Activated CD4-positive, alpha-beta T cell treated with anti-CD3 and anti-CD28 coated beads, Interleukin-2, amount 50 U/mL, for 16 hours (primary cell): ENCODE results near the gene CCDC172.
"Not testable (repeated sequence)": the region's sequence is repeated elsewhere in the genome, so short reads cannot be mapped to it uniquely, and the experiment has no call there.

Experiments
- DNase-seq: peaks from one replicate; pipeline ENCODE4 v3.0.0-alpha.2; 2020

CCDC172 gene

GRCh38 chr10:116352125-116352524 is 27.9 kb downstream of the CCDC172 start:
- DNase-seq = no peak

DNA sequence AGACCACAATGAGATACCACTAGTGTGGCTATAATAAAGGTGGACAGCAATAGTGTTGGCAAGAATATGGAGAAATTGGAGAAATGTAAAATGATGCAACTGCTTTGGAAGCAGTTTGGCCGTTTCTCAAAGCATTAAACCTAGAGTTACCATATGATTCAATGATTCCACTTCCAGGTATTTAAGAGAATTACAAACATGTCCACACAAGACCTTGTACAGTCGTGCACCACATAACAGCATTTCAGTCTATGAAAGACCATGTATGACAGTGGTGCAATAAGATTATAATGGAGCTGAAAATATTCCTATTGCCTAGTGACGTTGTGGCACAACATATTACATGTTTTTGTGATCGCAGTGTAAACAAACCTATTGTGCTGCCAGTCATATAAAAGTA is 29.6 kb downstream of the CCDC172 start:
- no peak for DNase-seq

DNA sequence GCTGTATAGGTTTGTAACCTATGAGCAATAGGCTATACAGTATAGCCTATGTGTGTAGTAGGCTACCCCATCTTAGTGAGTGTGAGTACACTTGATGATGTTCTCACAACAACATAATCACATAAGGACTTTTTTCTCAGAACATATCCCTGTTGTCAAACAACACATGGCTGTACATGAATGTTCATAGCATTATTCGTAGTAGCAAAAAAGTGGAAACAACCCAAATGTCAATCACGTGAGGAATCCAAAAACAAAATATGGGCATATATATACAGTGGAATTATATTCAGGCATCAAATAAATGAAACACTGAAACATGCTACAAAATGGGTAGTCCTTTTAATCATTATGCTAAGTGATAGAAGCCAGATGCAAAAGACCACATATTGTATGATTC is 31.1 kb downstream of the CCDC172 start:
- no peak for DNase-seq

GRCh38 chr10:116356833-116357232 is 32.6 kb downstream of the CCDC172 start:
- no peak for DNase-seq

- no peak for DNase-seq
These were observed 40.6 kb downstream of the CCDC172 start for GRCh38 chr10:116364868-116365267.

- DNase-seq = no peak
These were observed 47.5 kb downstream of the CCDC172 start for GRCh38 chr10:116371737-116372136.

DNA sequence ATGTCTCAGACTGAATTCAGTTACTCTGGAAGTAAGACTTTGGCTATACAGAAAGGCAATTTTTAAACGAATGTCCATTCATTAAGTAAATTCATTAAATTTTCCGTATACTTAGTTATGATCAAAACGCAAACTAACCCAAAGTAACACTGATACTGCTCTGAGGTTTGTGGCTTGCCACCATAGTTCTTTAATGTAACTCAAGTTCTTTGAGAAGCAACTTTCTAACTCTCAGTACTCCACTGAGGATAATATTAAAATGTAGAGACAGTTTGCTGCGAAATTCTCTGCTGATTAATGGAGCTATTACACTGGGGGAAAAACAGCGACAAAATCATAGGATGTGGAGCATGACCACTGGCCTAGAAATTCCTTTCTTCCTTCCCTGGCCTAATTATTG is 58.0 kb downstream of the CCDC172 start:
- DNase-seq = no peak

DNA sequence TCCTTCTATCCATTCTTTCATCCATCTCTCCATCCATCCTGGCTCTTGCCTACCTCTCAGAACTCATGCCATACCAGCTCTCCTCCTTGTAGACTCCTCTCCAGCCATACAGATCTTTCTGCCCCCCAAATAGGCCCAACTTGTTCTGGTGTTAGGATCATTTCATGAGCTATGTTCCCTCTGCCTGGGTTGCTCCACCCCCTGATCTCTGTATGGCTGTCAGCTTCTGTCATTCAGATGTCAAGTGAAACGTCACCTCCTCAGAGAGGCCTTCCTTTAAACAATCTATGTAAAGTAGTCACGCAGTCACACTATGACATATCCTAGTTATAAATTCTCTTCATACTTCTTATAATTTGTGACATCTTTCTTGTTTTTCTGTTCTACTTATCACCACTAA is 61.1 kb downstream of the CCDC172 start:
- DNase-seq = no peak

GRCh38 chr10:116385994-116386809 is 62.0 kb downstream of the CCDC172 start:
- peak; percentile 12 for DNase-seq

DNA sequence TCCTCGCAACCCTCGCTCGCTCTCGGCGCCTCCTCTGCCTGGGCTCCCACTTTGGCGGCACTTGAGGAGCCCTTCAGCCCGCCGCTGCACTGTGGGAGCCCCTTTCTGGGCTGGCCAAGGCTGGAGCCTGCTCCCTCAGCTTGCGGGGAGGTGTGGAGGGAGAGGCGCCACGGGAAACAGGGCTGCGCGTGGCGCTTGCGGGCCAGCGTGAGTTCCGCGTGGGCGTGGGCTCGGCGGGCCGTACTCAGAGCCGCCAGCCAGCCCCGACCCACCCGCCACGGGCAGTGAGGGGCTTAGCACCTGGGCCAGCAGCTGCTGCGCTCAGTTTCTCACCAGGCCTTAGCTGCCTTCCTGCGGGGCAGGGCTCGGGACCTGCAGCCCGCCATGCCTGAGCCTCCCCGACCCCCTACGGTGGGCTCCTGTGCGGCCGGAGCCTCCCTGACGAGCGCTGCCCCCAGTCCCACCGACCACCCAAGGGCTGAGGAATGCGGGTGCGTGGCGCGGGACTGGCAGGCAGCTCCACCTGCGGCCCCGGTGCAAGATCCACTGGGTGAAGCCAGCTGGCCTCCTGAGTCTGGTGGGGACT is 69.1 kb downstream of the CCDC172 start:
- not testable (repeated sequence) for DNase-seq

DNA sequence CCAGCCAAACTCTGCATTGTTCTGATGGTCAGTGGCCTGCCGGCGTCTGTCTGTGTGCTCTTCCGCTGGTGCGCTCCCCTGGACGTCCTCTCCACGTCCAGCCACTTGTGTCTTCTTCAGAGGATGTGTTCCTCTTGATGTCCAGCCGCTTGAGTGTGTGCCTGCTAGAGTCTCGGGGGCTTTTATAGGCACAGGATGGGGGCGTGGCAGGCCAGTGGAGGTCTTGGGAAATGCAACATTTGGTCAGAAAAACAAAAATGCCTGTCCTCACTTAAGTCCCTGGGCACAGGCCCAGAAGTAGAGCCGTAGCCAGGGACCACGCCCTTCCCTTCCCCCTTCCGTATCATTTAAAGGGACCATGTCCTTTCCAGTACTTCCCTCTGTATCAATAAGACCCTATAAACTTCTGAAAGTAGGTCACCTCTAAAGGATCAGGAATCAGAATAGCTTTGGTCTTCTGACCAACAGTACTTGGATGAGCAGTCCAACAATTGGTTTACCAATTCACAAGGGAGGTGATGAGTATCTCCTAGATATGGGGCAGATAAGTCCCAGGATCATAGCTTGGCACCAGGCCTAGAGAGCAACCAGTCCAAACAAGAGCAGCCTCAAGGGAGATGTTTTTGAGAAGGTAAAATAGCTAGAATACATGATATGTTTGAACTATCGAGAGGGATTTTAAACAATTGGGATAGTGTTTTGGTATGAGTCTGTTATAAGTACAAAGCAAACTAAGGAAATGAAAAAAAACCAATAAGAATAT is 71.2 kb downstream of the CCDC172 start:
- no peak for DNase-seq

DNA sequence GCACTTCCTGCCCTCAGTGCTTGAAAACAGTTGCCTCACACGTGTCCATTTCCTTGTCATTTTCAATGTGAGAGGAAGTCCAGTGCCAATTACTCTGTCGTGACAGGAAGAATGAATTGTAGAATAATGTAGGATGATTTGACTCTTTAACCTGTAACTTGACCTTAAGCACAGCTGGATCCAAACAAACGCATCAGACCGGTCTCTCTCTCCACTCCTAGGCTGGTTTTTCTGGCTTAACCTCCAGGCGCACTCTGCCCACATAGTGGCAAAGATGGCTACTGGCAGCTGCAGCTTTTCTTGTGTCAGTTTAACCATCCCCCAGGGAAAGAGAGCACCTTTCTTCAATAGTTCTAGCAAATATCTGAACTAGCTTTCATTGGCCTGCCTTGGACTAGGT is 74.0 kb downstream of the CCDC172 start:
- DNase-seq = no peak

- DNase-seq = no peak
These were observed 78.6 kb downstream of the CCDC172 start for GRCh38 chr10:116402858-116403257.

- no peak for DNase-seq
These were observed 79.5 kb downstream of the CCDC172 start for GRCh38 chr10:116403740-116404250.

DNA sequence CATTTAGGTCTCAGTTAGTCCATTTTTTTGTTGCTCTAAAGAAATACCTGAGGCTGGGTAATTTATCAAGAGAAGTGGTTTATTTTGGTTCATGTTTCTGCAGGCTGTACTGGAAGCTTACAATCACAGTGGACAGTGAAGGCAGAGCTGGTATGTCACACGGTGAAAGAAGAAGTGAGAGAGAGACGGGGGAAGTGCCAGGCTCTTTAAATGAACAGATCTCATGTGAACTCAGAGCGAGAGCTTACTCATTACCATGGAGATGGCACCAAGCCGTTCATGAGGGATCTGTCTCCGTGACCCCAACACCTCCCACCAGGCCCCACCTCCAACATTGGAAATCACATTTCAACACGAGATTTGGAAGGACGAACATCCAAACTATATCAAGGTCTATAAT is 84.5 kb downstream of the CCDC172 start:
- no peak for DNase-seq

GRCh38 chr10:116410351-116410750 is 86.1 kb downstream of the CCDC172 start:
- DNase-seq = no peak

- peak; percentile 8 for DNase-seq
These were observed 93.6 kb downstream of the CCDC172 start for GRCh38 chr10:116417821-116418220.

DNA sequence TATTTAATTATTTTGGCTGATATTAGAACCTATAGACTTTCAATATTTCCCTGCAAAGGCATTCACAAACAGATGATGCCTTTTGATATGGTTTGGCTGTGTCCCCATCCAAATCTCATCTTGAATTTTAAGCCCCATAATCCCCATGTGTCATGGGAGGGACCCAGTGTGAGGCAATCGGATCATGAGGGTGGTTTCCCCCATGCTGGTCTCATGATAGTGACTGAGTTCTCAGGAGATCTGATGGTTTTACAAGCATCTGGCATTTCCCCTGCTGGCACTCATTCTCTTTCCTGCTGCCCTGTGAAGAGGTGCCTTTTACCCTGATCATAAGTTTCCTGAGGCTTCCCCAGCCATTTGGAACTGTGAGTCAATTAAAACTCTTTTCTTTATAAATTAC is 94.1 kb downstream of the CCDC172 start:
- no peak for DNase-seq

DNA sequence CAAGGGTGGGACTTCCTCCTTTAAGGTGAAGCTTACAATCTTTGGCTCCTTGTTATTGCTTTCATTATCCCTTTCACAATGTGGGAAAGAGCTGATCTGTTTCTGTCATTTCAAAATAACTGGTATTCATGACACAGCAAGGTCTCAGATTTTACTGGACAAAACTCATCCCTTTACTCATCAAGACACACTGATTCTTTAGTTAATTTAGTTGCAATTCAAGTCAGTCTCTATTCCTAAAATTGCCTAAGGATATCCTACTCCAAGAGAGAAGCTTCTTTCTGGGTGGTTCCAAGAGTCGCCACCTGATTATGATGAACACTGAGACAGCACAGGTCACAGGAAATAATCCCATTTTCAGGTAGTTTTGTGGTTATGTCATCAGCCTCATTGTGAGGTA is 97.6 kb downstream of the CCDC172 start:
- no peak for DNase-seq

DNA sequence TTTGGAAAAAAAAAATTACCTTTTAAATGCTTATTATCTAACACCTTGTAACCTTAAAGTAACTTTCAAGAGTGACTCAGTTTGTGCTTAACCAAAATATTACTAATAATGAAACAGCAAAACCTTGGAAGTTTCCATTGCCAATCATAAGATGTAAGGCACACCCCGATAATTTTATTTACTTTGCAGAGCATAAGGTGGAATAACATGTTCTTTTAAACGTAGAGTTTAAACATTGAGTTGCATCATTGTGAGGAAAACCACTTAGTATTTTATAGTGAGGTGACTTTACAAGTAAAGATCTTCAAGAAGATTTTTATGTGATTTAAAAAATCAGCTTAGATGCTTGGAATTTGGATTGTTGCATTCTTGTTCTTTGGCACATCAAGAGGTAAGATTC is 103.4 kb downstream of the CCDC172 start, which contains the start of gene PNLIPRP3:
TSS of gene PNLIPRP3 (plus strand) at position 177 of the 400 bp plus-strand sequence. CDS start at position 343, 166 bp downstream.
- no peak for DNase-seq

- no peak for DNase-seq
These were observed 105.2 kb downstream of the CCDC172 start for GRCh38 chr10:116429288-116429977.
